Measurements from ENCODE around the gene ADAMTS13.

DNA sequence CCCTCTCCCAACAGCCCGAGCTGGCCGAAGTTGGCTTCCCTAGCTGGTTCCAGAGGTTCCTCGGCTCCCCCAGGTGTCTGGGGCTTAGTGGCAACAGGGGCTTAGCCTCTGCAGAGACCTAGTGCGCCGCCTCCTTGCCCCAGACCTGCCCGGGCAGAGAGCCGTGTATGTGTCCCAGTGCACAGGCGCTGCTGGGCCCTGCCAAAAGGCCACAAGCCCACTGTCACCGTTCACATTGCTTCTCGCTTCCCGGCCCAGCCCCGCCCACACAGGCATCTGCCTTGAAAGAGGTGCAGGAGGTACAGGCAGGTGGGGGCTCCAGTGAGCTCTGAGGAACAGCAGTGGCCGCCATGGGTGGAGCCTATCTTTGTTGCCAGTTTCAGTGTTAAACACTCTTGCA lies 35.1 kb downstream of the ADAMTS13 start:
- TF ChIP-seq, protein P1, sequence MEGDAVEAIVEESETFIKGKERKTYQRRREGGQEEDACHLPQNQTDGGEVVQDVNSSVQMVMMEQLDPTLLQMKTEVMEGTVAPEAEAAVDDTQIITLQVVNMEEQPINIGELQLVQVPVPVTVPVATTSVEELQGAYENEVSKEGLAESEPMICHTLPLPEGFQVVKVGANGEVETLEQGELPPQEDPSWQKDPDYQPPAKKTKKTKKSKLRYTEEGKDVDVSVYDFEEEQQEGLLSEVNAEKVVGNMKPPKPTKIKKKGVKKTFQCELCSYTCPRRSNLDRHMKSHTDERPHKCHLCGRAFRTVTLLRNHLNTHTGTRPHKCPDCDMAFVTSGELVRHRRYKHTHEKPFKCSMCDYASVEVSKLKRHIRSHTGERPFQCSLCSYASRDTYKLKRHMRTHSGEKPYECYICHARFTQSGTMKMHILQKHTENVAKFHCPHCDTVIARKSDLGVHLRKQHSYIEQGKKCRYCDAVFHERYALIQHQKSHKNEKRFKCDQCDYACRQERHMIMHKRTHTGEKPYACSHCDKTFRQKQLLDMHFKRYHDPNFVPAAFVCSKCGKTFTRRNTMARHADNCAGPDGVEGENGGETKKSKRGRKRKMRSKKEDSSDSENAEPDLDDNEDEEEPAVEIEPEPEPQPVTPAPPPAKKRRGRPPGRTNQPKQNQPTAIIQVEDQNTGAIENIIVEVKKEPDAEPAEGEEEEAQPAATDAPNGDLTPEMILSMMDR (IDR thresholded peaks at IDR 0.05; ENCODE audit: low read length) = no peak
- no peak for TF ChIP-seq EZH2 (IDR thresholded peaks at IDR 0.05; ENCODE audit: borderline replicate concordance, low read length)
